Osteoblast (primary cell): ENCODE results near the gene ASCC1. TPM values are rescaled to one million over a fixed set of nuclear protein-coding genes. Genes with fewer than 3 reads are reported as not detected.

Experiments used
- DNase-seq: peaks from one replicate; pipeline ENCODE4 v3.0.0; 2011; ENCODE audit warnings: low spot score, mixed read lengths; ENCODE audit not compliant: insufficient read length; ENCODE audit errors: missing footprints
- H2AFZ ChIP-seq: 2 replicates; pipeline ENCODE4 v1.6.0; 2011; ENCODE audit warnings: mild to moderate bottlenecking, low read length
- H3K27ac ChIP-seq: 2 replicates; pipeline ENCODE4 v1.5.1; 2011; ENCODE audit warnings: mild to moderate bottlenecking, low read depth, low read length, moderate library complexity
- H3K27me3 ChIP-seq: 2 replicates; pipeline ENCODE4 v1.6.0; 2012; ENCODE audit warnings: mild to moderate bottlenecking, control low read depth, inconsistent platforms, low read length, moderate library complexity; ENCODE audit not compliant: insufficient read depth
- H3K36me3 ChIP-seq: 2 replicates; pipeline ENCODE4 v1.5.1; 2011; ENCODE audit warnings: mild to moderate bottlenecking, low read length, control low read depth, moderate library complexity; ENCODE audit not compliant: insufficient read depth
- H3K4me1 ChIP-seq: 2 replicates; pipeline ENCODE4 v1.5.1; 2011; ENCODE audit warnings: mild to moderate bottlenecking, low read length, control low read depth, moderate library complexity; ENCODE audit not compliant: insufficient read depth
- H3K4me2 ChIP-seq: 2 replicates; pipeline ENCODE4 v1.6.0; 2011; ENCODE audit warnings: mild to moderate bottlenecking, low read length; ENCODE audit not compliant: insufficient read depth
- H3K4me3 ChIP-seq: fragments of 200-600 bp; sonication (generic); 3 replicates; pipeline ENCODE4 v1.5.1; 2012; ENCODE audit warnings: mild to moderate bottlenecking, low read length, inconsistent platforms; ENCODE audit not compliant: insufficient read depth
- H3K79me2 ChIP-seq: 2 replicates; pipeline ENCODE4 v1.6.0; 2012; ENCODE audit warnings: mild to moderate bottlenecking, low read length, control low read depth, inconsistent platforms; ENCODE audit not compliant: insufficient read depth
- H3K9me3 ChIP-seq: 2 replicates; pipeline ENCODE4 v1.5.1; 2011; ENCODE audit warnings: low read depth, low read length, control low read depth
- H4K20me1 ChIP-seq: 2 replicates; pipeline ENCODE4 v1.6.0; 2012; ENCODE audit warnings: mild to moderate bottlenecking, low read length, control low read depth; ENCODE audit not compliant: insufficient read depth
- total RNA-seq: library from RNA; depleted of rRNA; stranded (reverse); fragments of >200 nt; gene quantifications from 2 replicates; pipeline ENCODE4 v1.2.3, GENCODE V29; 2012
- TF ChIP-seq, protein P1 (sequence below): IDR thresholded peaks from 2 replicates; pipeline ENCODE4 v1.5.1; 2011; ENCODE audit warnings: mild to moderate bottlenecking, low read depth, low read length, moderate library complexity; ENCODE audit errors: extremely low read depth

Gene ASCC1
- total RNA-seq, 1 donor, result 40.2 TPM

DNA sequence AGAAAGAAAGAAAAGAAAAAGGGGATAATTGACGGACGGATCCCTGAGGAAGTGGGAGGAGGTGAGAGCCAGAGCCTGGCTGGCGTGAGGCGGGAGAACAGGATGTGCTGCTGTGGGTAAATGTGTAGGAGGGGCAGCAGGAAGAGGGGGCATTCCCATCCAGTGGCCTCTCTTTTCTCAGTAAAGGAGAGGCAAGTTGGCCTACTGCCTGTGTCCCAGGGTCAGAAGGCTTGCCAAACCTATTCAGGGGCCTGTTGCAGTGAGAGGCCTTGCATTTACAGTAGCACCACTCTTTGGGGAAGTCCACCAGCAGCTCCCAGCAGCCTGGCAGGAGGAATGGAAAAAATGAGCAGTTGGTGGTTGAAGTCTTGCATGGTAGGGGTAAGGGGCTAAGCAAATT lies 26.6 kb upstream of the ASCC1 start:
- no peak overlapping the region for H3K27ac ChIP-seq
- no peak for DNase-seq
- H3K4me2 ChIP-seq, result peak overlapping the region; percentile 36
- H3K79me2 ChIP-seq, result no peaks in the 10 kb centered on the region
- H3K9me3 ChIP-seq, result no peaks in the 10 kb centered on the region
- no peaks in the 10 kb centered on the region for H3K36me3 ChIP-seq
- no peaks in the 10 kb centered on the region for H3K27me3 ChIP-seq
- peaks cover 27% of the 10 kb centered on the region for H3K4me1 ChIP-seq
- peak overlapping the region; percentile 88 for H2AFZ ChIP-seq
- TF ChIP-seq, protein P1, sequence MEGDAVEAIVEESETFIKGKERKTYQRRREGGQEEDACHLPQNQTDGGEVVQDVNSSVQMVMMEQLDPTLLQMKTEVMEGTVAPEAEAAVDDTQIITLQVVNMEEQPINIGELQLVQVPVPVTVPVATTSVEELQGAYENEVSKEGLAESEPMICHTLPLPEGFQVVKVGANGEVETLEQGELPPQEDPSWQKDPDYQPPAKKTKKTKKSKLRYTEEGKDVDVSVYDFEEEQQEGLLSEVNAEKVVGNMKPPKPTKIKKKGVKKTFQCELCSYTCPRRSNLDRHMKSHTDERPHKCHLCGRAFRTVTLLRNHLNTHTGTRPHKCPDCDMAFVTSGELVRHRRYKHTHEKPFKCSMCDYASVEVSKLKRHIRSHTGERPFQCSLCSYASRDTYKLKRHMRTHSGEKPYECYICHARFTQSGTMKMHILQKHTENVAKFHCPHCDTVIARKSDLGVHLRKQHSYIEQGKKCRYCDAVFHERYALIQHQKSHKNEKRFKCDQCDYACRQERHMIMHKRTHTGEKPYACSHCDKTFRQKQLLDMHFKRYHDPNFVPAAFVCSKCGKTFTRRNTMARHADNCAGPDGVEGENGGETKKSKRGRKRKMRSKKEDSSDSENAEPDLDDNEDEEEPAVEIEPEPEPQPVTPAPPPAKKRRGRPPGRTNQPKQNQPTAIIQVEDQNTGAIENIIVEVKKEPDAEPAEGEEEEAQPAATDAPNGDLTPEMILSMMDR, result no peak
- no peak overlapping the region for H3K4me3 ChIP-seq
- H4K20me1 ChIP-seq, result no peaks in the 10 kb centered on the region

DNA sequence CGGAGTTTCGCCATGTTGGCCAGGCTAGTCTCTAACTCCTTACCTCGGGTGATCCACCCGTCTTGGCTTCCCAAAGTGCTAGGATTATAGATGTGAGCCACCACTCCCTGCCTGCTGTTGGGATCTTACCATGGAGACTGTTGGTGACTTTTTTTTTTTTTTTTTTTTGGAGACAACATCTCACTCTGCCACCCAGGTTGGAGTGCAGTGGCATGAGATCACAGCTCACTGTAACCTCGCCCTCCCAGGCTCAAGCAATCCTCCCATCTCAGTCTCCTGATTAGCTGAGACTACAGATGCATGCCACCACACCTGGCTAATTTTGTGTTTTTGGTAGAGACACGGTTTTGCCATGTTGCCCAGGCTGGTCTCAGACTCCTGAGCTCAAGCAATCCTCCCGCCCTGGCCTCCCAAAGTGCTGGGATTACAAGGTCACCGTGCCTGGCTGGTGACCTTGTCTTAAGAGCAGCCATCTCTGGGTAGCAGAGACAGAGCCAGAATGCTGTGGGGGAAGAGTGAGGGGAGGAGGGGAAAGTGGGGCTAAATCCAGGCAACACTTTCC lies 25.7 kb upstream of the ASCC1 start:
- Histone ChIP-seq H3K9me3 (no peaks in the 10 kb centered on the region), H4K20me1 (no peaks in the 10 kb centered on the region), H3K27ac (no peak overlapping the region), H3K4me3 (no peak overlapping the region), H3K4me1 (peaks cover 27% of the 10 kb centered on the region), H3K4me2 (no peak overlapping the region), H3K27me3 (no peaks in the 10 kb centered on the region), H2AFZ (no peak overlapping the region), H3K36me3 (no peaks in the 10 kb centered on the region), H3K79me2 (no peaks in the 10 kb centered on the region)
- no peak for DNase-seq
- TF ChIP-seq, protein P1, result no peak

DNA sequence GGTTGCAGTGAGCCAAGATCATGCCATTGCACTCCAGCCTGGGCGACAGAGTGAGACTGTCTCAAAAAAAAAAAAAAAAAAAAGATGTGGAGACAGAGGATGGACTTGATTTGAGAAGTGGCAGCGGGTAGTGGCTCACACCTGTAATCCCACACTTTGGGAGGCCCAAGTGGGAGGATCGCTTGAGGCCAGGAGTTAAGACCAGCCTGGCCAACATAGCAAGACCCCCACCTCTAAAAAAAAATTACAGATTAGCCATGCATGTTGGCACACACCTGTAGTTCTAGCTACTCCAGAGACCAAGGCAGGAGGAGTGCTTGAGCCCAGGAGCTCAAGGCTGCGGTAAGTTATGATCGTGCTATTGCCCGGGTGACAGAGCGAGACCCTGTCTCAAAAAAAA lies 24.3 kb upstream of the ASCC1 start:
- no peak overlapping the region for H3K4me2 ChIP-seq
- TF ChIP-seq, protein P1, result no peak

DNA sequence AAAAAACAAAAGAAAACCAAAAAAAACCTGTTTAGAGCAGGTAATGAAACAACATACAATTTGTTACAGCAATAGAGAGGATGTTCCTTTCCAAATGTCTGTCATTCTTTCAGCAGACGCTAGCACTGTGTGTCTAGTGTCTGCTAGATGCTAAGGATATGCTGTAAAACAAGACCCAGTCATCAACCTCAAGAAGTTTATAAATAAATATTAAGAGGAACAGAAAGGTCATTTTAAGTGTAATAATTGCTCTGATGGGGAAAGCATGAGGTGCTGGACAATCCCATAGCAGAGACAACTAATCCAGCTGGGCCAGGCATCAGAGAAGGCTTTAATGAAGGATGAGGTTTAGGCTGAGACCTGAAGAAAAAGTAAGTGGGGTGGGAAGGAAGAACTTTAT lies 23.3 kb upstream of the ASCC1 start:
- Histone ChIP-seq H4K20me1 (no peaks in the 10 kb centered on the region), H3K79me2 (no peaks in the 10 kb centered on the region), H3K36me3 (peaks cover 5% of the 10 kb centered on the region), H3K4me1 (peaks cover 19% of the 10 kb centered on the region), H3K27me3 (no peaks in the 10 kb centered on the region), H3K4me3 (no peak overlapping the region), H3K27ac (no peak overlapping the region), H2AFZ (no peak overlapping the region), H3K4me2 (no peak overlapping the region), H3K9me3 (no peaks in the 10 kb centered on the region)
- TF ChIP-seq, protein P1, result no peak
- no peak for DNase-seq

More for the DNA sequence above, 24.3 kb upstream of the ASCC1 start:
- H3K27me3 ChIP-seq, result no peaks in the 10 kb centered on the region
- no peak overlapping the region for H3K4me3 ChIP-seq
- no peaks in the 10 kb centered on the region for H3K36me3 ChIP-seq
- no peak overlapping the region for H2AFZ ChIP-seq
- H3K4me1 ChIP-seq, result peaks cover 27% of the 10 kb centered on the region
- H3K27ac ChIP-seq, result no peak overlapping the region
- H3K9me3 ChIP-seq, result no peaks in the 10 kb centered on the region
- H4K20me1 ChIP-seq, result no peaks in the 10 kb centered on the region
- no peak for DNase-seq
- no peaks in the 10 kb centered on the region for H3K79me2 ChIP-seq
